ENCODE data around the gene ABAT. TPM values are rescaled to one million over a fixed set of nuclear protein-coding genes. Genes with fewer than 3 reads are reported as not detected.

ABAT gene
- total and polyA plus RNA-seq, 2 of the 8 experiments (the other 6 are each of a cell fraction or from before 2014, with no cell fraction given) = 6.4 to 8.4 TPM

DNA sequence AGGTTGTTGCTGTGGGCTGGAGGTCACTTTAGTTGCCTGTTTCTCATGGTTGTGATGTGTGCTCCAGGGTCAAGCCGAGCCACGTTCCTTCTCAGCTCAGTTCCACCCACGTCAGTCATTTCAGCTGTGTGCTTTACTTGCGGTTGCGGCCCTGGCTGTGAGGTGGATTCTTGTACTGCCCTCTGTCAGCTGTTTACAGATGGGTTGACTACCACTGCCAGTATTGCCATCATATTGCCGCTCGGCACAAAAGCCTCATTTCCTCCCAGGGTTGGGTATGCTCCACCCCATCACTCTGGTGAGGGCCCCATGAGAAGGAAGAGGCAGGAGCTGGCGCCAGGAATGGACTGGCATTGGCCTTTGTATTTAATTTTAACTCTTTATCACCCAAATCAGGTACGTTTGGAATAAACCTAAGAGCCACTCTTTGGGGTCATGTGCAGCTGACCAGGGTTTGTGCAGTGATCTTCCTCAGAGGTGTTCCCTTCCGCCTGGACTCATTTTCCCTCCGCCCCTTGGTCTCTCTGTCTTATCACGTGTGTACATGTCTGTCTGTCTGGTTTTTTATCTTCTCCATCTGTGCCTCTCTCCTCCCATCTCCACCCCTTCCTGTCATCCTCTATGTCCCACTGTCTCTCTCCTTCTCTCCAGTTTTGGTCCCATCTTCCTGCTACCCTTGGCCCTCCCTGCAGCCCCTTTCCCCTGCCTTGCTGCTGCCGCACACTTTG is 27.9 kb upstream of the ABAT start:
- no peaks in the 10 kb centered on the region for H3K23me2 ChIP-seq (ENCODE audit: low read depth, low read length)
- peaks cover 3 to 4% of the 10 kb centered on the region in 2 experiments for H4K20me1 ChIP-seq (replicated peaks in 1 of 2; ENCODE audit: control insufficient read depth in 1 of 2, insufficient read depth in 2 of 2, low read length in 2 of 2)
- no peaks in the 10 kb centered on the region for H3K9me3 ChIP-seq (ENCODE audit: insufficient read depth in 2 of 2, low read depth in 1 of 2, low read length in 1 of 2)
- no peak overlapping the region for H2BK120ac ChIP-seq (replicated peaks; ENCODE audit: low read depth, low read length)
- no peak overlapping the region for H3K4me3 ChIP-seq (ENCODE audit: extremely low read depth in 1 of 4, insufficient read depth in 2 of 4, low read depth in 3 of 4, low read length in 4 of 4)
- ChIA-PET CTCF (ENCODE audit: partially characterized antibody) (interaction anchor here (1.1 to 7.7 kb wide), 5 partner anchors 8 to 74 kb away, joined by 3 to 63 read pairs (median 4); no protein-coding TSS in a partner anchor), POLR2A (ENCODE audit: partially characterized antibody) (interaction anchor here (1.1 to 2.6 kb wide), 5 partner anchors 8 to 19 kb away, joined by 3 to 10 read pairs (median 3); no protein-coding TSS in a partner anchor)
- no peak overlapping the region for H4K5ac ChIP-seq (ENCODE audit: insufficient read length, low read depth, low read length)
- no peak overlapping the region for H3K18ac ChIP-seq (ENCODE audit: extremely low read depth, low read length)
- no peak overlapping the region for H2BK12ac ChIP-seq (ENCODE audit: low read depth, low read length)
- FAIRE-seq (no peak), DNase-seq (ENCODE audit: low read depth in 1 of 2, low spot score in 2 of 2) (no peak)
- no peak overlapping the region for H3K56ac ChIP-seq (replicated peaks; ENCODE audit: insufficient read length, low read depth, low read length)
- no peaks in the 10 kb centered on the region for H3K4me1 ChIP-seq (replicated peaks in 1 of 4; ENCODE audit: control insufficient read depth in 3 of 4, insufficient read depth in 4 of 4, low read length in 3 of 4)
- no peak overlapping the region for H3K23ac ChIP-seq (ENCODE audit: insufficient read length)
- H3K4ac ChIP-seq (replicated peaks; ENCODE audit: insufficient read length, low read depth, low read length) = no peak overlapping the region
- no peaks in the 10 kb centered on the region for H3K79me1 ChIP-seq (ENCODE audit: low read depth, low read length)
- H4K91ac ChIP-seq (replicated peaks; ENCODE audit: insufficient read length, low read length) = no peak overlapping the region
- no peak overlapping the region for H3K4me2 ChIP-seq (ENCODE audit: insufficient read depth in 1 of 2, low read depth in 2 of 2, low read length in 2 of 2)
- H2BK5ac ChIP-seq (ENCODE audit: low read depth, low read length) = no peak overlapping the region
- H2BK20ac ChIP-seq (ENCODE audit: low read length) = no peak overlapping the region
- H3K27ac ChIP-seq (ENCODE audit: low read depth, low read length) = no peak overlapping the region
- no peak overlapping the region for H2AFZ ChIP-seq (ENCODE audit: low read length)
- TF ChIP-seq CHD1 (IDR thresholded peaks at IDR 0.05; ENCODE audit: low read depth, low read length) (no peak), CBX8 (IDR thresholded peaks at IDR 0.05; ENCODE audit: borderline replicate concordance, low read depth, low read length) (0 out of 2 replicates have a peak, but pooled peaks have one; percentile 44)
- no peak overlapping the region for H3K9ac ChIP-seq (replicated peaks in 1 of 4; ENCODE audit: extremely low read depth in 1 of 4, low read depth in 3 of 4, low read length in 3 of 4)
- H2BK15ac ChIP-seq (ENCODE audit: low read length) = no peak overlapping the region
- H3K27me3 ChIP-seq (replicated peaks in 1 of 4; ENCODE audit: control insufficient read depth in 3 of 4, extremely low read depth in 1 of 4, insufficient read depth in 3 of 4, low read length in 3 of 4) = no peaks in the 10 kb centered on the region
- H3K79me2 ChIP-seq (ENCODE audit: control insufficient read depth in 1 of 2, insufficient read depth in 2 of 2, low read length in 2 of 2) = no peaks in the 10 kb centered on the region
- WGBS, 2 experiments (ENCODE audit: extremely low coverage in 1 of 2, insufficient coverage in 1 of 2, insufficient read length in 1 of 2, insufficient replicate concordance in 2 of 2, low coverage in 1 of 2, low lambda C conversion rate in 2 of 2, missing lambda C conversion rate in 1 of 2) = 89% methylated on average over 13 of the region's 13 CpGs; no CpG with 5 or more reads in 1 of the 2 experiments
- H2AK5ac ChIP-seq (ENCODE audit: low read depth, low read length) = no peak overlapping the region
- no peak overlapping the region for H3K14ac ChIP-seq (ENCODE audit: insufficient read length)
- peaks cover 32 to 70% (median 61%) of the 10 kb centered on the region in 4 experiments for H3K36me3 ChIP-seq (ENCODE audit: control insufficient read depth in 2 of 4, insufficient read depth in 4 of 4, low read length in 3 of 4)
- H4K8ac ChIP-seq (ENCODE audit: extremely low read depth, insufficient read depth, low read length) = no peak overlapping the region
